ENCODE measurements around the gene SP1. TPM values are rescaled to one million over a fixed set of nuclear protein-coding genes. Genes with fewer than 3 reads are reported as not detected.
"Not testable (repeated sequence)": the region's sequence is repeated elsewhere in the genome, so short reads cannot be mapped to it uniquely, and the experiment has no call there.

Gene SP1
- polyA plus RNA-seq (ENCODE audit: insufficient read length in 4 of 4): 10 to 100 TPM; 76.7 to 82.3 (median 79.3) TPM

GRCh38 chr12:53380104-53380793 lies at the start of gene SP1:
Gene SP1, plus strand, starts transcription at chr12:53380176. Its CDS starts 116 bp downstream, at chr12:53380292.
- DNase-seq (ENCODE audit: low read depth in 4 of 4, low spot score in 3 of 4): peak; percentile 70 to 81 (median 76)

GRCh38 chr12:53330671-53331070 lies 49.3 kb upstream of the SP1 start:
- DNase-seq (ENCODE audit: low read depth in 4 of 4, low spot score in 3 of 4): no peak

- DNase-seq (ENCODE audit: low read depth in 4 of 4, low spot score in 3 of 4): not testable (repeated sequence)
Measured at GRCh38 chr12:53332339-53332738, 47.6 kb upstream of the SP1 start.

GRCh38 chr12:53332744-53333143 lies 47.2 kb upstream of the SP1 start:
- no peak for DNase-seq (ENCODE audit: low read depth in 4 of 4, low spot score in 3 of 4)

GRCh38 chr12:53333289-53333688 lies 46.7 kb upstream of the SP1 start:
- DNase-seq (ENCODE audit: low read depth in 4 of 4, low spot score in 3 of 4): no peak

GRCh38 chr12:53333845-53334244 lies 46.1 kb upstream of the SP1 start:
- DNase-seq (ENCODE audit: low read depth in 4 of 4, low spot score in 3 of 4): no peak

GRCh38 chr12:53334822-53335221 lies 45.2 kb upstream of the SP1 start:
- DNase-seq (ENCODE audit: low read depth in 4 of 4, low spot score in 3 of 4): no peak

- no peak for DNase-seq (ENCODE audit: low read depth in 4 of 4, low spot score in 3 of 4)
Measured at GRCh38 chr12:53336181-53336681, 43.7 kb upstream of the SP1 start, which contains the start of gene SP7. Gene SP7, minus strand, starts transcription at chr12:53336354. Its CDS starts 708 bp downstream, at chr12:53335646.

- no peak for DNase-seq (ENCODE audit: low read depth in 4 of 4, low spot score in 3 of 4)
Measured at GRCh38 chr12:53338017-53338416, 42.0 kb upstream of the SP1 start.

GRCh38 chr12:53338916-53339315 lies 41.1 kb upstream of the SP1 start:
- no peak for DNase-seq (ENCODE audit: low read depth in 4 of 4, low spot score in 3 of 4)

GRCh38 chr12:53340398-53340797 lies 39.6 kb upstream of the SP1 start:
- DNase-seq (ENCODE audit: low read depth in 4 of 4, low spot score in 3 of 4): no peak

GRCh38 chr12:53343449-53343848 lies 36.5 kb upstream of the SP1 start:
- DNase-seq (ENCODE audit: low read depth in 4 of 4, low spot score in 3 of 4): no peak

GRCh38 chr12:53343969-53344368 lies 36.0 kb upstream of the SP1 start:
- DNase-seq (ENCODE audit: low read depth in 4 of 4, low spot score in 3 of 4): no peak

GRCh38 chr12:53344487-53344823 lies 35.5 kb upstream of the SP1 start:
- DNase-seq (ENCODE audit: low read depth in 4 of 4, low spot score in 3 of 4): no peak

GRCh38 chr12:53344824-53345485 lies 35.0 kb upstream of the SP1 start:
- DNase-seq (ENCODE audit: low read depth in 4 of 4, low spot score in 3 of 4): peak in 1 of 4 donors; percentile 70

- DNase-seq (ENCODE audit: low read depth in 4 of 4, low spot score in 3 of 4): no peak
Measured at GRCh38 chr12:53345486-53346188, 34.3 kb upstream of the SP1 start.

GRCh38 chr12:53346491-53346890 lies 33.5 kb upstream of the SP1 start:
- DNase-seq (ENCODE audit: low read depth in 4 of 4, low spot score in 3 of 4): no peak

- no peak for DNase-seq (ENCODE audit: low read depth in 4 of 4, low spot score in 3 of 4)
Measured at GRCh38 chr12:53347905-53348304, 32.1 kb upstream of the SP1 start.

GRCh38 chr12:53352331-53353256 lies 27.4 kb upstream of the SP1 start:
- peak; percentile 76 to 82 (median 80) for DNase-seq (ENCODE audit: low read depth in 4 of 4, low spot score in 3 of 4)

GRCh38 chr12:53353257-53353655 lies 26.7 kb upstream of the SP1 start:
- DNase-seq (ENCODE audit: low read depth in 4 of 4, low spot score in 3 of 4): no peak

Measured in left renal pelvis (tissue), 4 donors.